KBM-7 (cell line): ENCODE results near the gene KRTAP5-2.

Experiments
- DNase-seq: peaks from one replicate; pipeline ENCODE4 v3.0.0-alpha.2; 2015
- in situ Hi-C: fragments of 300-500 bp; cut with MboI; formaldehyde crosslinking; loops from 2 replicates; pipeline ENCODE4 v1.14.3; 2020; ENCODE audit warnings: low sequenced_read_pairs, low pct_unique_long_range_greater_than_20kb, mixed read lengths

KRTAP5-2 gene

DNA sequence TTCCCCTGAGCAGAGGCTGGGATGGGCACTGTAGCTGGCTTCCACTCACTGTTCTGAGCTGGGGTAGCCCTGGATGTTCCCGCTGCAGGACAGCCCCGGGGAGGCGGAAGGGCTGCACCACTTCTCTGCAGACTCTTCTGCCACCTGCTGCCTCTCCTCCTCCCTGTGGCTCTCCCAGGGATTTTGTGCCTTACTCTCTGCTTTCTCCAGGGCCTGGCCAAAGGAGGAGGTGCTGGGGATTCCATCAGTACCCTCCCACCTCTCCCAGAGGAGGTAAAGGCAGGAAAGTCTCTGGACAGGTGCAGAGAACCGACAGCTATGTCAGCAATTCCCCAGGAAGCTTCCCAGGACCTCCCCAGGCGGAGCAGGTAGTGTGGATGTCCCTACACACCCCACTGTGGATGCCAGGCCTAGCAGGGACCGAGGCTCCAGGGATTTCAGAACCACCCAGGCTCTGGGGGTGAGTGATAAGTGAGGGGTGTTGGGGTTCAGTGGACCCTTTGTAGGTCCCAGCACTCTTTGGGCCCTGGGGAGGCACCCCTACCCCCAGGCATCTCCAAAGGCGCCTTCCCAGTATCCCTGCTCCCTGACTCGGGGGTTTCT is 37.3 kb downstream of the KRTAP5-2 start:
- DNase-seq: no peak
- in situ Hi-C loops: no loop called here

DNA sequence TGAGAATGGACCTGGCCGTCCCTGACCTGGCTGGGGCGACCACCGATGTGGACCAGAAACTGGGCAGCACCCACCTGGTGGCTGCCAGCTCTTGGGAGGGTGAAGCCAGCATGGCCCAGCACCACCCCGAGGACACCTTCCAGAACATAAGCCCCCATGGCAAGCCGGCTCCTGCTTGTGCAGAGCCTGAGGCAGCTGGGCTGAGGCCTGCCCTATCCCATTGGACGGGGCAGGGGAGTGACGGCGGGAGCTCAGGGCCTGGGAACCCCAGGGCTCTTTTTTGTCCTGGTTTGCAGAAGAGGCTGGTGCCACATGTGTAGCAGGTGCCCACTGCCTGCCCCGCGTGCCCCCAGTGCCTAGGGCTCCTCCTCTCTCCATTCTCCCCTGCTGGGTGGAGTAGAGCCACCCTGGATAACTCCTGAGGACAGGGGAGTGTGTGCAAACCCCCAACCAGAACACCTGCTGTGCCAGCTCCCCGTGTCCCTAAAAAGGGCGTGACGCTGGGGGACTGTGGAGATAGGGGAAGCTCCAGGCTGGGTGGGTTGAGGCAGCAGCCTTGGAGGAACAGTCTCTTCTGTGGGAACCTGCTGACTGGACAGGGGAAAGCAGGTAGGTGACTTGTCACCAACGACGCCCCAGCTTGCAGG is 38.0 kb downstream of the KRTAP5-2 start:
- DNase-seq: no peak
- in situ Hi-C loops: no loop called here

DNA sequence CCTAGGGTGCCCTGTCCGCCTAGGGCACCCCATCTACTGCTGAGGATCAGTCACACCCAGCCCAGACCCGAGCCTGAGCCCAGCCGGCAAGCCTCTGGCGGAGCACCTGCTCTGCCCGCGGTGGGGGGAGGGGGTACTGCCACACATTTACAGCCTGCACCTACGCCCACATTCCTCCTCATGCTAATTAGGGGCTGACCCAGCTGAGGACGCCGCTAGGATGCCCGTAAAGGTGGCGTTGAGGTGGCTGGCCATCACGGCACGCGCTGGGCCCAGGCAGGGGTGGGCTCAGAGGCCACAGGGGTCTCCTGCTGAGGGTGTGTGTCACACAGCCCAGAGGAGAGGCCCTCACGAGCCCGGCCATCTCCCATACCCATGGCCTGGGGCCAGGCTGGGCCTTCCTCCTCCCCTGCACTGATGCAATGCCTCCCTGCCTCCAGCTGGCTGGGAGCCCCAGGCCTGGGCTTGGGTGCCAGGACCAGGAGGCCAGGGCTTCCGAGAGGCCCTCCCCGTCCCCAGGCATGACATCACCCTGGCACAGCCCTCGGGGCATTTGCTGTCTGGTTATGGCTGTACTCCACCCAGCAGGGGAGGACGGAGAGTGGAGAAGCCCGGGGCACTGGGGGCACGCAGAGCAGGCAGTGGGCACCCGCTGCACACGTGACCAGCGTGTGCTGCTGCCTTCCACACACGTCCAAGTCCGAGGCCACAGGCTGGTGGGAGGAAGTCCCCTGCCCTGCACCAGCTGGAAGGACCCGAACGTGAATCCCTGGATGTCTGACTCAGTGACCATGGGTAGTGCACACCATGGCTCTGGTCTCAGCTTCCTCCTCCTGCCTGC is 38.8 kb downstream of the KRTAP5-2 start:
- DNase-seq: no peak

DNA sequence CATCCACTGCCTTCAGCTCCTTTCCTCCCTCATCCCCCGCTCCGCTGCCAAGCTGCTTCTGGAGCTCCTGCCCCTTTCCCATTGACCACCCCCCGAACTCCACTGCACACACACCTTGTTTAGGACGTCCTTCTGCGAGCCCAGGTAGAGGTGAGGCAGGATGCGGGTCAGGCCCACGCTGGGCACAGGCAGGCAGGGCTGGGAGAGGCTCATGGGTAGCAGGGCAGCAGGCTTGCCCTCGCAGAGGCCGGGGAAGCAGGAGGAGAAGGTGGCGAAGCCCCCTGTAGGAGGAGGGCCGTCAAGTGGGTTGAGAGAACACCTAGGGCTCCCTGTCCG is 39.4 kb downstream of the KRTAP5-2 start:
- in situ Hi-C loops: no loop called here

More for the DNA sequence above, 38.8 kb downstream of the KRTAP5-2 start:
- in situ Hi-C loops: no loop called here

DNA sequence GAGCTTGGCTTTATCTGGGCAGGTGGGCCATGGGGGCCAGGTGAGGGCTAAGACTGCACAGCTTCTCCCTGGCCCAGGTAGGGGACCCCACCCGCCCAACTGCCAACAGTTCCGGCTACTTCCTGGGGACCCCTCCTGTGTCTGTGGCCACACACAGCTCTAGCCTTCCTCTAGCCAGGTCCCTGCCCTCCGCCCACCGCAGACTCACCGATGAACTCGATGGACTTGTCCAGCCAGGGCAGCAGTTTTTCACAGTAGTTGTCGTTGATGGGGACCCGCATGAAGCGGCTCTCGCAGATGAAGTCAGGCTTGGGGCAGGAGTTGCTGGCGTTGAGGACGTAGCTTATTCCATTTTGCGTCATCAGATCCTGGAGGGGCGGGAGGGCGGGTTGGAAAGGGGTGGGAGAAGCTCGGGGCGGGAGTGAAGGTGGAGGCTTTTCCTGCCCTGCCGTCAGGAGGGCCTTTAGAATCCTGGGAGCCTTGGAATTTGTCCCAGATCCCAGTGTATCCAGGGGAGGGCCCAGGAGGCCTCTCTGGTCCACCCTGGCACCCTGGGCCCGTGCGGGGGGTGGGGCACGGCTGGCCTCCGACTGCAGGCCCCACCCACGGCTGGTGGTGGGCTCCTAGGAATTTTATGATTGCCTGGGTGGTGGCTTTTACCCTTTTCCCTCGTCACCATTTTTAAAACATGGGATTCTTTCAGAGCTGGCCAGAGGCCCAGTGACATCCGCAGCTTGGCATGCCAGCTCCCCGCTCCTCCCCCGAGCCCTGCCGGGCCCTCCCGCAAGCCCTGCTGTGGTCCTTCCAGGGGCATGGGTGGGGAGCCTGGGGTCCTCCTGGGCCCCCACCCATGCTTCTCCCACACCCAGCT is 40.0 kb downstream of the KRTAP5-2 start:
- no peak for DNase-seq
- in situ Hi-C loops: no loop called here

More for the DNA sequence above, 39.4 kb downstream of the KRTAP5-2 start:
- no peak for DNase-seq

DNA sequence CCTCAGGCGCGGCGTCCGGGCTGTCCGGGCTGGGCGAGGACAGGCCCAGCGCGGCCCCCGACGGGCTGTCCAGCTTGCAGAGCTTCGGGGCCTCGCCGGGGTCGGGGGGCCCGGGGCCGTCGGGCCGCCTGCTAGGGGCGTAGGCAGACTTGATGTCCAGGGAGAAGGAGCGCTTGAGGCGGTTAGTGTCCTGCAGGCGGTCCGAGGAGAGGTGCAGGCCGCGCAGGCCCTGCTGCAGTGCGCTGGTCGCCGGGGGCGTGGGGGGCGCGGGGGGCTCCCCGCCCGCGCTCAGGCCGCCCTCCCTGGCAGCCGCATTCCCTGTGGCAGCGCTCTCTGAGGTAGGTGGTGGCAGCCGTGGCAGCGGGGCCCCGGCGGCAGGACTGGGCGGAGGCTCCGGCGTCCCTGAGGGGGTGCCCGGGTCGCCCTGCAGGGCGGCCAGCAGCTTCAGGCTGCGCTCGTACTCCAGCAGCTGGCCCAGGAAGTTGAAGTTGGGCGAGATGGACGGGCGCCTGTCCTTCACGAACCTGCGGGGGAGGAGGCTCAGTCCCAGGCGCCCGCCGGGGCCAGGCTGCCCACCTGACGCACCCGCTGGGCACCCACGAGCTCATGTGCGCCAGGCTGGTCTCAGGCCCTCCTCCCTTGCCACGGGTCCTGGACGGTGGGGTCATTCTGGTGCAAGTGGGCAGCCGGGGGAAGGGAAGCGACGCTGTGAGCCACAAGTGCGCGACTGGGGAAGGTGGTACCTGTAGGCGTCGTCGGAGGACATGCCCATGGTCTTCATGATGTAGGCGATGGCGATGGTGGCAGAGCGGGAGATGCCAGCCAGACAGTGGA is 40.8 kb downstream of the KRTAP5-2 start:
- no peak for DNase-seq

DNA sequence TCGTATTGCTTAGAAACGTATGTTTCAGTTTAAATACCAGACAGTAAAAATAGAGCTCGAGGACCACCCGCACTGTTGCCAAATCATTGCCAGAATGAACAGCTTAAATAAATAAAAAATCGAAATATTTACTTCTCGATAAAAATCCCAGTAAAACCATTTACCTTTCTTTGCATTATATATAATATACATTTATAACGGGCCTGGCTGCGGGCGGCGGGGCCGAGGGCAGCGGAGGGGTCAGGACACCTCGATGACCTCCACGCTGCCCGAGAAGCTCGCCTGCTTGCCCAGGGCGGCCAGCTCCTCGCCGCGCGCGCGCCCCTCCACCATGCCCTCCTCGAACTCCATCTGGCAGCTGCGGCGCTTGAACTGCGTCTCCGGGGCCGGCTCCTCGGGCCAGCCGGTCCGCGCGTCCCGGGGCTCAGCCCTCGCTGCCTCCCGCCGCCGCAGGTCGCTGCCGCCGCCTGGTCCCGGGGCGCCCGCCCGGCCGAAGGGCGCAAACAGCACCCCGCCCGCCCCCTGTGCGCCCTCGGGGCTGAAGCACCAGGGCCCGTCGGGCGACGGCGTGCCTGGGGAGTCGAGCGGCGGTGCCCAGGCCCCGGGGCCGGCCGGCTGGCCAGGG is 41.7 kb downstream of the KRTAP5-2 start:
- in situ Hi-C loops: no loop called here

More for the DNA sequence above, 40.8 kb downstream of the KRTAP5-2 start:
- in situ Hi-C loops: no loop called here

DNA sequence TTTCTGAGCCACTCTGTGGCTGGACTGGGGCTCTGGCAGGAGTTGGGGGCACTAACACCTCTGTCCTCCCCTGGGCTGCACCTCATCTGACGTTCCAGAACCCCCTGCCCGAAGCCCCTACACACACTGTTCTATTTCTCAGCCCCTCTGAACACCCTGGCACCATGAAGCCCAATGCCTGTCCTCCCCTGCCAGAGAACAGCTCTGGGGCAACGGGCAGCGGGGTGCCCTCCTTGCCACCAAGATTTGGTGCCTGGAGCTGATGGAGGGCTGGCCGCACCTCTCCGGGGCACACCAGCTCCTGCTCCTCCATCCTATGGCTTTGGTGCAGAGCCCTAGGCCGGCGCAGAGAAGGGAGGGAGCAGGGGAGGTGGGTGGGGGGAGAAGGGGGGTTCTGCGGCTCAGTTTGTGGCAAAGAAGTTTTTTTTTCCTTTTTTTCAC is 42.4 kb downstream of the KRTAP5-2 start:
- no peak for DNase-seq
- in situ Hi-C loops: no loop called here

More for the DNA sequence above, 41.7 kb downstream of the KRTAP5-2 start:
- no peak for DNase-seq

DNA sequence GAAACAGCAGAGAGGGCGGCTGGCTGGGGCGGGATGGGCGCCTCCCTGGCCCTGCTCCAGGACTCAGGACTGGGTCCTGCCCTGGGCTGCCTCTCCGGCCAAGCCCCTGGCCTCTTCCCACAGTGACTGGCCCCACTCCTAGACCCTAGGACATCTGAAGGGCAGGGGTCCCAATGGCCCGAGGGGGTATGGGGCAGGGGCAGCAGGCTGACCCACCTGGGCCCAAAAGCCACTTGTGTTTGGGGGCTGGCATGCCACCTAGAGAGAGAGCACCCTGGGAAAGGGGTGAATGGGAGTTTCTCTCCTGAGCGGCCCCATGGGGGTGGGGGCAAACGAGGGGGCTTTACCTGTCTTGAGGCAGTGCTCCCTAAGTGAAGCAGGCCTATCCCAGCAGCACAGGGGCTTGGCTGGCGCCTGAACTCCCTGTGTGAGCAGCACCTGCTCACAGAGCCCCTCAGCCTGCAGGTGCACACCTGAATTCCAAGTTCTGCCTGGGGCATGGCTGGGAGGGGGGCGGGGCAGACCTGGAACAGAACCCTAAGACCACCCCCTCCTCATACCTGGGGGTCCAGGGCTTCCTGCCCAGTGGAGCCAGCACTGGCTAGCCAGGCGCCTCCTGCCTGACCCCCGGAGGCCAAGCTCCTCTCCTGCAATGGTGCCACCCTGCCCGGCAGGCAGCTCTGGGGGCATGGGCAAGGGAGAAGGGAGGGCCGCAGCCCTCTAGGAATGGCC is 42.9 kb downstream of the KRTAP5-2 start:
- in situ Hi-C loops: no loop called here
- DNase-seq: no peak

DNA sequence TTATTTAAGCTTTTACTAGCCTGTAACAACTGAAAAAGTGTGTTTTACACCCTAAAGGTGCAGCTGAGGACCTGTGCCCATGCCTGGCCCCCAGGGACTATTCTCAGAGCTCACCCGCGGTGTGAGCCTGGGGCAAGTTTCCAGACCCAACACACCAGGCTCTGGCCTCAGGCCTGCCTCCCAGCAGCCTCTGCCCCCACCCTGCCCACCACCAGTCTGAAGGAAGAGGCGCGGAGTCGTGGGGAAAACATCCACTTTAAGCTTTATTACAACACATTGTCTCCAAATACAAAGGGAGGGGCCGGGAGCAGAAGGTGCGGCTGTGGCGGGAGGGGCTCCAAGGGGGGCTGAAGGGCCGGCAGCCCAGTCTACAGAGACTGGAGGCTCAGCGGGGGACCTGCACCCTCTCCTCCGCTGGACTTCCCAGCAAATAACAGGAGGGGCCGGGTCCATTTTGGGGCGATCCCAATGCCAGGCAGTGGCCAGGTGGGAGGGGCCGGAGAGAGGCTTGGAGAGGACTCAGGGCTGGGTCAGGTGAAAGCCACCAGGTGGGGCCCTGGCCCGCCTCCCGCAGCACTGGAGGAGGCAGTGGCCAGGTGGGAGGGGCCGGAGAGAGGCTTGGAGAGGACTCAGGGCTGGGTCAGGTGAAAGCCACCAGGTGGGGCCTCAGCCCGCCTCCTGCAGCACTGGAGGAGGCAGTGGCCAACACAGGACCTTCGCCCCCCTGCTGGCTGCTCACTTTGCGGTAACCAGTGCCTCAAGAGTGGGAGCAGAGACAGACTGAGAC is 44.1 kb downstream of the KRTAP5-2 start:
- DNase-seq: no peak
- in situ Hi-C loops: no loop called here

DNA sequence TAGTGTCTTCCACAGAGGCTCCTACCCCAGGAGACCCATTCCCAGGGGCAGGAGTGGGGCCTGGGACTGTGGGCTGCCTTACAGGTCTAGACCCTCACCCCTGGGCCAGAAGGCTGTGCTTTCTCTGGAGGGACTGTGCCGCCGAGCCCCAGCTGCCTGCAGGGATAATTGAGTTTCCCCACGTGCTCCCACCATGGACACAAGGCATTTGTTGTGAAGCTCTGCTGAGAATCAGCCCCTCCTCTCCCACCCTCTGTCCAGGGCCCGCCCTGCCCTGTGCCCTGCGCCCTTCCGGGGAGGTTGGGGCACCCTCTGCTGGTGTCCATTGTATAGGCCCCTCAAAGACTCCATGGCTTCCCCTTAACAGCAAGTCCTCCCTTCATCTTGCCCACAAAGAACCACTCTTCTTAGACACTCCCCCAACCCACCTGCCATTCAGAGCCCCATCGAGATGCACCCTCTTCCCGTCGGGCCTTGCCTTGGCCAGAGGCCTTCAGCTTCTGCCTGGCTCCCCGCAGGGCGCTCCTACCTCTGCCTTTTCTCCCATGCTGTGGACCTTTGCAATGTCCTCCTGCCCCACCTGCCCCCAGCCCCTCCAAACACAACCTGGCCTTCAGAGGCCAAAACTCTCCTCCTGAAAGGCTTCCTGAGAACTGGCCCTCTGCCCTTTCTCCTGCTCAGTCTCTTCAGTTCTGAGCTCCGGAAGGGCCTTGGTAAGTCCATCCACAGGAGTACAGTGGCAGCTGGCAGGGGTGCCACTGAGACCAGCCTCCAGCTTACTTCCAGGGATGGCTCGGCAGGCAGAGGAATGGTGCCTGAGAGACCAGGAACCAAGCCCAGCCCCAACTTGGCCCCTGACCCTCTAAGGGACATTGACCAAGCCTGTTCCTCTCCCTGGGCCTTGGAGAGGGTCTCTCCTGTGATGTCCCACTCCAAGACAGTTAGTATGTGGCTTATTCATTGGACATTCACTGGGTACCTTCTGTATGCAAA is 48.5 kb downstream of the KRTAP5-2 start:
- in situ Hi-C loops: no loop called here
- no peak for DNase-seq

DNA sequence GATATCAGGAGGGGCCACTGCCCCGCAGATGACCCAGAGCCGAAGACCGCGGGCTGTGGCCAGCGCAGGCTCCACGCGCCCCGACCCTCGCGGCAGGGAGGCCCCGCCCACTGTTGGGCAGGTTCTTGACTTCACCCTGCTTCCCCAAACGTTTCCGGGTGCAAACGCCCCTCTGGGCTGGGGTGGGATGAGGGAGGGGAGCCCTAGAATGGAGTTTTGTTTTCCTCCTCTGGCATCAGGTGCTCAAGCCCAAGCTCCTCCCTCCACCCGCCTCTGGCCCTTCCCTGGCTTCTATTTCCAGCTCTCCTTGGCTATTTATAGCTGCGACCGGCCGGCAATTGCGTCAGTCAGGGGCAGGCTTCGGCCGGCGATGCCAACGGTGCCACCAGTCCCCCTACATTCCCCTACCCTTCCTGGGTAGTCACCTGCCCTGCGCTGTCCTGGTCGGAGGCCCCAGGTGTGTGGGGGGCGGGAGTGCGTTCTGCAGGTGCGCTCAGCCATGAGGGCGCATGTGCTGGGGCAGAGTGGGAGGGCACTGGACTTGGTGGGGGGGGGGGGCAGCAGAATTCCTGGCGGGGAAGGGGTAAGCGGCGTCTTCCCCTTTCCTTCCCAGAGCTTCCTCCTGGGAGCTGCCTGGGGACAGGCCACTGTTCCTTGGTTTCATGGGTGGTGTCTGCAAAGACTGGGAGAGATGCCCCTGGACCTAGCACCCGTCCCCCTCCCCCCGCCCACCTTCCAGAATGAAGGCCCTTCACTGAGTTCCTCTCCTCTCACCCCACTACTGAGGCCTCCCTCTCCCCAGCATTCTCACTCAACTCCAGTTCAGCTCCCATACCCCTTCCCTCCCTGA is 49.6 kb downstream of the KRTAP5-2 start:
- in situ Hi-C loops: no loop called here
- DNase-seq: peak; percentile 32

DNA sequence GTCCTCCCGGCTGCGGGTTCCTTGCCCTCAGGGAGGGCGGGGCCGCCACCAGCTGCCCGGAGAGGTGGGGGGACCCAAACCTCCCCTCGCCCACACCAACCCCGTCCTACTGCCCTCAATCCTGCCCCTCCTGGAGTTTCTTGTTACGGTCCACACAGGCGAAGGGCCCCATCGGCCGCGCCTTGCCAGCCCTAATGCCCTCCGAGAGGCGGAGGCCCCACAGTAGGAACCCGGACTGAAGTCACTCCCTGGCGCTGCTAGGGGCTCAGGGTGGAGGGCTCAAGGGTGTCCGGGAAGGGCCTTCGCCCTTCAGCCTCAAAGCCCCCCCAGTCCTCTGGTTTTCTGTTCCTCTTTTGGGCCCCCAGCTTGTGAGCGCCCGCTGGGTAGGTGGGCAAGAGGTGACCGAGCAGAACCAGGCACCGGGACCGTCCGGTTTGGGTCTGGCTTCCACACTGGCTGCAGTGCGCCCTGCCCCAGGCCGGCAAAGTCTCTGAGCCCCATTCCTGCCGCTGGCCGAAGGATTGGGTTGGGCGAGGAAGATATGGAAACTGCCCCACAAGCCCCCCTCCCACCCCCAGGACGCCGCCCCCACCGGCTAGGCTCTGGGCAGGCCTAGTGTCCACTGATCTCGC is 50.5 kb downstream of the KRTAP5-2 start:
- no peak for DNase-seq

More for the DNA sequence above, 50.5 kb downstream of the KRTAP5-2 start:
- in situ Hi-C loops: no loop called here
